GM19043 (cell line): Measurements from ENCODE around the gene C2.

Source experiments
- ATAC-seq: cut with Tn5 transposase; IDR thresholded peaks from one replicate; pipeline ENCODE4 v1.9.1; 2021; ENCODE audit warnings: low read depth; ENCODE audit not compliant: unreplicated experiment

C2 gene

GRCh38 chr6:31927242-31927862 is at the start of gene C2:
C2 (plus strand) TSS chr6:31927717; CDS start chr6:31927753, 36 bp downstream.
- ATAC-seq: no peak

- no peak for ATAC-seq
Measured at GRCh38 chr6:31878222-31878621, 49.3 kb upstream of the C2 start.

- no peak for ATAC-seq
Measured at GRCh38 chr6:31878726-31879125, 48.8 kb upstream of the C2 start, which contains the start of gene SLC44A4. SLC44A4 (minus strand) TSS chr6:31878997; CDS start chr6:31878980, 17 bp downstream.

- ATAC-seq: no peak
Measured at GRCh38 chr6:31879143-31879542, 48.4 kb upstream of the C2 start.

- no peak for ATAC-seq
Measured at GRCh38 chr6:31879901-31880300, 47.6 kb upstream of the C2 start.

GRCh38 chr6:31880616-31881015 is 46.9 kb upstream of the C2 start:
- no peak for ATAC-seq

GRCh38 chr6:31881136-31881859 is 46.2 kb upstream of the C2 start:
- no peak for ATAC-seq

- ATAC-seq: no peak
Measured at GRCh38 chr6:31882344-31882743, 45.2 kb upstream of the C2 start.

- ATAC-seq: no peak
Measured at GRCh38 chr6:31883676-31884075, 43.8 kb upstream of the C2 start.

GRCh38 chr6:31884528-31885035 is 42.9 kb upstream of the C2 start:
- ATAC-seq: no peak

- ATAC-seq: no peak
Measured at GRCh38 chr6:31886541-31886991, 41.0 kb upstream of the C2 start.

GRCh38 chr6:31887173-31888007 is 40.1 kb upstream of the C2 start:
- ATAC-seq: no peak

GRCh38 chr6:31888276-31889258 is 39.0 kb upstream of the C2 start:
- no peak for ATAC-seq

GRCh38 chr6:31889331-31889972 is 38.1 kb upstream of the C2 start:
- ATAC-seq: no peak

GRCh38 chr6:31892821-31893220 is 34.7 kb upstream of the C2 start:
- no peak for ATAC-seq

GRCh38 chr6:31896493-31896855 is 31.0 kb upstream of the C2 start:
- ATAC-seq: no peak

GRCh38 chr6:31896856-31897611 is 30.5 kb upstream of the C2 start:
- ATAC-seq: no peak

- no peak for ATAC-seq
Measured at GRCh38 chr6:31897612-31898382, 29.7 kb upstream of the C2 start, which contains the start of gene EHMT2. EHMT2 (minus strand) TSS chr6:31897698; CDS start chr6:31897677, 21 bp downstream.
